ENCODE measurements around the gene TRIOBP. TPM values are rescaled to one million over a fixed set of nuclear protein-coding genes. Genes with fewer than 3 reads are reported as not detected.

The TRIOBP gene
- total RNA-seq, 4 donors from 2014 or later = 150 to 208 (median 182) TPM

GRCh38 chr22:37703906-37704305 lies 7.1 kb downstream of the TRIOBP start:
- WGBS = 83% methylated on average over 7 of the region's 7 CpGs
- H3K27ac ChIP-seq (replicated peaks in 1 of 4) = no peak overlapping the region
- H3K4me3 ChIP-seq = no peak overlapping the region
- DNase-seq (ENCODE audit: extremely low spot score) = no peak
- no peaks in the 10 kb centered on the region for H3K27me3 ChIP-seq
- H3K36me3 ChIP-seq = no peaks in the 10 kb centered on the region
- intact Hi-C loops (cut with DNase I) = no loop called here
- H3K4me1 ChIP-seq = no peaks in the 10 kb centered on the region
- H3K9me3 ChIP-seq = no peaks in the 10 kb centered on the region
- no peak for TF ChIP-seq POLR2A (IDR thresholded peaks at IDR 0.05; ENCODE audit: low read depth)
- TF ChIP-seq EP300 (IDR thresholded peaks at IDR 0.05) = no peak
- no peak for TF ChIP-seq CTCF (IDR thresholded peaks at IDR 0.05)
- TF ChIP-seq POLR2AphosphoS5 (IDR thresholded peaks at IDR 0.05) = no peak

GRCh38 chr22:37704645-37705044 lies 7.8 kb downstream of the TRIOBP start:
- WGBS = 85% methylated on average over 3 of the region's 3 CpGs
- Histone ChIP-seq H3K36me3 (no peaks in the 10 kb centered on the region), H3K27ac (replicated peaks in 1 of 4) (no peak overlapping the region), H3K9me3 (no peaks in the 10 kb centered on the region), H3K4me1 (no peaks in the 10 kb centered on the region), H3K27me3 (no peaks in the 10 kb centered on the region), H3K4me3 (no peak overlapping the region)
- intact Hi-C loops (cut with DNase I) = no loop called here
- TF ChIP-seq POLR2A (IDR thresholded peaks at IDR 0.05; ENCODE audit: low read depth) (no peak), EP300 (IDR thresholded peaks at IDR 0.05) (no peak), POLR2AphosphoS5 (IDR thresholded peaks at IDR 0.05) (no peak), CTCF (IDR thresholded peaks at IDR 0.05) (no peak)
- no peak for DNase-seq (ENCODE audit: extremely low spot score)

GRCh38 chr22:37705205-37705604 lies 8.4 kb downstream of the TRIOBP start:
- H3K27me3 ChIP-seq = no peaks in the 10 kb centered on the region
- no peaks in the 10 kb centered on the region for H3K4me1 ChIP-seq
- intact Hi-C loops (cut with DNase I) = no loop called here
- WGBS = 100% methylated on average over 3 of the region's 3 CpGs
- no peak overlapping the region for H3K4me3 ChIP-seq
- TF ChIP-seq POLR2A (IDR thresholded peaks at IDR 0.05; ENCODE audit: low read depth) (no peak), CTCF (IDR thresholded peaks at IDR 0.05) (no peak), POLR2AphosphoS5 (IDR thresholded peaks at IDR 0.05) (no peak), EP300 (IDR thresholded peaks at IDR 0.05) (no peak)
- H3K27ac ChIP-seq (replicated peaks in 1 of 4) = no peak overlapping the region
- no peaks in the 10 kb centered on the region for H3K9me3 ChIP-seq
- DNase-seq (ENCODE audit: extremely low spot score) = no peak
- H3K36me3 ChIP-seq = no peaks in the 10 kb centered on the region

- intact Hi-C loops (cut with DNase I) = no loop called here
- TF ChIP-seq POLR2AphosphoS5 (IDR thresholded peaks at IDR 0.05) (no peak), EP300 (IDR thresholded peaks at IDR 0.05) (no peak), POLR2A (IDR thresholded peaks at IDR 0.05; ENCODE audit: low read depth) (no peak), CTCF (IDR thresholded peaks at IDR 0.05) (no peak)
- H3K36me3 ChIP-seq = no peaks in the 10 kb centered on the region
Observed at GRCh38 chr22:37708580-37709444, 12.0 kb downstream of the TRIOBP start.

GRCh38 chr22:37709445-37709765 lies 12.6 kb downstream of the TRIOBP start:
- Histone ChIP-seq H3K27ac (replicated peaks in 1 of 4) (no peak overlapping the region), H3K27me3 (no peaks in the 10 kb centered on the region), H3K4me1 (no peaks in the 10 kb centered on the region), H3K9me3 (no peaks in the 10 kb centered on the region), H3K4me3 (no peak overlapping the region), H3K36me3 (no peaks in the 10 kb centered on the region)
- WGBS = 100% methylated on average over 2 of the region's 15 CpGs
- no peak for DNase-seq (ENCODE audit: extremely low spot score)
- TF ChIP-seq POLR2A (IDR thresholded peaks at IDR 0.05; ENCODE audit: low read depth) = no peak
- no peak for TF ChIP-seq EP300 (IDR thresholded peaks at IDR 0.05)
- intact Hi-C loops (cut with DNase I) = no loop called here

More at GRCh38 chr22:37708580-37709444, 12.0 kb downstream of the TRIOBP start:
- WGBS = 80% methylated on average over 13 of the region's 25 CpGs
- Histone ChIP-seq H3K27me3 (no peaks in the 10 kb centered on the region), H3K9me3 (no peaks in the 10 kb centered on the region), H3K4me3 (no peak overlapping the region), H3K27ac (replicated peaks in 1 of 4) (no peak overlapping the region), H3K4me1 (no peaks in the 10 kb centered on the region)
- no peak for DNase-seq (ENCODE audit: extremely low spot score)
